ENCODE data around the gene SUPT5H. TPM values are rescaled to one million over a fixed set of nuclear protein-coding genes. Genes with fewer than 3 reads are reported as not detected.

The SUPT5H gene
- total and polyA plus RNA-seq, 10 of the 15 experiments (the other 5 are each of a cell fraction or from before 2014, with no cell fraction given) = 27.2 to 194 (median 83.6) TPM

DNA sequence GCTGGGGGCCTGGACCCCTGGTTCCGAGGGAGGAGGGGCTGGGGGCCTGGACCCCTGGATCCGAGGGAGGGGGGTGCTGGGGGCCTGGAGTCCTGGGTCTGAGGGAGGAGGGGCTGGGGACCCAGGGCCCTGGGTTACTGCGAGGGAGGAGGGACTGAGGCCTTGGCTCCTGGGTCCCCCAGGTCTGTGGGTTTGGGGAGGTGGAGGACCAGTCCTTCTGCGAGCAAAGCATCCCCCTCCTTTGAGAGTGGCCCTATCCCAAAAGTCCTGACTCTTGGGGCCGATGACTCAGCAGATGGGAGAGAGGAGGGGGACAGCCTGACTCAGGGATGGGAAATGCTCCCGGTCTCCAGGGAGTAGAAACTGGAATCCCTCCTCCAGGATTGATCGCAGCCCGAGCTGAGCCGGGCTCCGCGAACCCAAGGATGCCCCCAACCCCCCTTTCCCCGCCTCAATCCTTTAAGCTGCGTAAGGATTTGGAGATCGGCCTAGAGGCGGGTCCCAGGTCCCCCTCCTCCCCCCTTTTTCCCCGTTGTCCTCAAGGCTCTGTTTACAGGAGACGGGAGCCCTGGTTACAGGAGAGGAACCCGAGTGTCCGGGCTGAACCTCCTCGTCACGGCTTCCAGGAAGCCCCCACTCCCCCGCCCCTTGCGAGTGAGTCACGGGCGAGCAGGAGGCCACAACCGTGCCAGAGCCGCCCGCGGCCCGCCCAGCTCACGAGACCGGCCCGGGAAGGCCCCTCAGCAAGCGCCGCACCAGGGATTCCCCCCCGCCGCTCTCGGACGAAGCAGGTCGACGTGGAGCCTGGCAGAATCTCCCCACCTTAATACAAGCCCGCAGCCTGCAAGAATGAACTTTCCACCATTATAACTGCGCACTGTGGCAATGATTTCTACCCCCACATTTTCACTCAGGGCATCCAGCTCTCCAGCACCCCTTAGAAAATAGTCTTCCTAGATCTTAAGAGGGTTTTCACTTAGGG is 41.8 kb upstream of the SUPT5H start (continued):
- TF ChIP-seq, protein P1, sequence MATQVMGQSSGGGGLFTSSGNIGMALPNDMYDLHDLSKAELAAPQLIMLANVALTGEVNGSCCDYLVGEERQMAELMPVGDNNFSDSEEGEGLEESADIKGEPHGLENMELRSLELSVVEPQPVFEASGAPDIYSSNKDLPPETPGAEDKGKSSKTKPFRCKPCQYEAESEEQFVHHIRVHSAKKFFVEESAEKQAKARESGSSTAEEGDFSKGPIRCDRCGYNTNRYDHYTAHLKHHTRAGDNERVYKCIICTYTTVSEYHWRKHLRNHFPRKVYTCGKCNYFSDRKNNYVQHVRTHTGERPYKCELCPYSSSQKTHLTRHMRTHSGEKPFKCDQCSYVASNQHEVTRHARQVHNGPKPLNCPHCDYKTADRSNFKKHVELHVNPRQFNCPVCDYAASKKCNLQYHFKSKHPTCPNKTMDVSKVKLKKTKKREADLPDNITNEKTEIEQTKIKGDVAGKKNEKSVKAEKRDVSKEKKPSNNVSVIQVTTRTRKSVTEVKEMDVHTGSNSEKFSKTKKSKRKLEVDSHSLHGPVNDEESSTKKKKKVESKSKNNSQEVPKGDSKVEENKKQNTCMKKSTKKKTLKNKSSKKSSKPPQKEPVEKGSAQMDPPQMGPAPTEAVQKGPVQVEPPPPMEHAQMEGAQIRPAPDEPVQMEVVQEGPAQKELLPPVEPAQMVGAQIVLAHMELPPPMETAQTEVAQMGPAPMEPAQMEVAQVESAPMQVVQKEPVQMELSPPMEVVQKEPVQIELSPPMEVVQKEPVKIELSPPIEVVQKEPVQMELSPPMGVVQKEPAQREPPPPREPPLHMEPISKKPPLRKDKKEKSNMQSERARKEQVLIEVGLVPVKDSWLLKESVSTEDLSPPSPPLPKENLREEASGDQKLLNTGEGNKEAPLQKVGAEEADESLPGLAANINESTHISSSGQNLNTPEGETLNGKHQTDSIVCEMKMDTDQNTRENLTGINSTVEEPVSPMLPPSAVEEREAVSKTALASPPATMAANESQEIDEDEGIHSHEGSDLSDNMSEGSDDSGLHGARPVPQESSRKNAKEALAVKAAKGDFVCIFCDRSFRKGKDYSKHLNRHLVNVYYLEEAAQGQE (IDR thresholded peaks at IDR 0.05; ENCODE audit: low read depth, low read length) = no peak
- TF ChIP-seq RBBP5 (conservative IDR thresholded peaks at IDR 0.05) (no peak), NFIC (IDR thresholded peaks at IDR 0.05; ENCODE audit: low read depth, low read length) (no peak), EED (IDR thresholded peaks at IDR 0.05; ENCODE audit: low read depth) (peak; percentile 69; the same call in 1 of the 2 replicates), ASH2L (IDR thresholded peaks at IDR 0.05; ENCODE audit: borderline replicate concordance, low read depth) (no peak), SIN3A (IDR thresholded peaks at IDR 0.05; ENCODE audit: low read depth, low read length) (peak; percentile 57; the same call in 1 of the 2 replicates), YY1 (IDR thresholded peaks at IDR 0.05; ENCODE audit: low read depth, low read length) (peak; percentile 34), SPI1 (IDR thresholded peaks at IDR 0.05; ENCODE audit: borderline replicate concordance, insufficient read depth, low read depth, low read length) (peak; percentile 26; the same call in 1 of the 2 replicates), NR2C1 (IDR thresholded peaks at IDR 0.05) (no peak), SMARCA5 (IDR thresholded peaks at IDR 0.05) (peak; percentile 19; the same call in 1 of the 2 replicates), RB1 (IDR thresholded peaks at IDR 0.05; ENCODE audit: borderline replicate concordance) (0 out of 2 replicates have a peak, but pooled peaks have one; percentile 40), TCF12 (IDR thresholded peaks at IDR 0.05; ENCODE audit: low read depth, low read length) (peak; percentile 77; the same call in 1 of the 2 replicates), SRF (IDR thresholded peaks at IDR 0.05; ENCODE audit: low read depth in 2 of 2, low read length in 2 of 2) (0 out of 4 replicates have a peak, but pooled peaks of 1 of the 2 experiments have one; percentile 7), STAT3 (IDR thresholded peaks at IDR 0.05; ENCODE audit: low read depth, low read length) (no peak), HDAC6 (IDR thresholded peaks at IDR 0.05; ENCODE audit: unreplicated experiment) (no peak), STAT1 (conservative IDR thresholded peaks at IDR 0.05) (no peak), MXI1 (IDR thresholded peaks at IDR 0.05; ENCODE audit: low read depth, low read length) (no peak; the same call in 1 of the 2 replicates)
- TF ChIP-seq, protein P2, sequence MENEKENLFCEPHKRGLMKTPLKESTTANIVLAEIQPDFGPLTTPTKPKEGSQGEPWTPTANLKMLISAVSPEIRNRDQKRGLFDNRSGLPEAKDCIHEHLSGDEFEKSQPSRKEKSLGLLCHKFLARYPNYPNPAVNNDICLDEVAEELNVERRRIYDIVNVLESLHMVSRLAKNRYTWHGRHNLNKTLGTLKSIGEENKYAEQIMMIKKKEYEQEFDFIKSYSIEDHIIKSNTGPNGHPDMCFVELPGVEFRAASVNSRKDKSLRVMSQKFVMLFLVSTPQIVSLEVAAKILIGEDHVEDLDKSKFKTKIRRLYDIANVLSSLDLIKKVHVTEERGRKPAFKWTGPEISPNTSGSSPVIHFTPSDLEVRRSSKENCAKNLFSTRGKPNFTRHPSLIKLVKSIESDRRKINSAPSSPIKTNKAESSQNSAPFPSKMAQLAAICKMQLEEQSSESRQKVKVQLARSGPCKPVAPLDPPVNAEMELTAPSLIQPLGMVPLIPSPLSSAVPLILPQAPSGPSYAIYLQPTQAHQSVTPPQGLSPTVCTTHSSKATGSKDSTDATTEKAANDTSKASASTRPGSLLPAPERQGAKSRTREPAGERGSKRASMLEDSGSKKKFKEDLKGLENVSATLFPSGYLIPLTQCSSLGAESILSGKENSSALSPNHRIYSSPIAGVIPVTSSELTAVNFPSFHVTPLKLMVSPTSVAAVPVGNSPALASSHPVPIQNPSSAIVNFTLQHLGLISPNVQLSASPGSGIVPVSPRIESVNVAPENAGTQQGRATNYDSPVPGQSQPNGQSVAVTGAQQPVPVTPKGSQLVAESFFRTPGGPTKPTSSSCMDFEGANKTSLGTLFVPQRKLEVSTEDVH (IDR thresholded peaks at IDR 0.05; ENCODE audit: low read depth, partially characterized antibody) = no peak
- TF ChIP-seq, protein P3, sequence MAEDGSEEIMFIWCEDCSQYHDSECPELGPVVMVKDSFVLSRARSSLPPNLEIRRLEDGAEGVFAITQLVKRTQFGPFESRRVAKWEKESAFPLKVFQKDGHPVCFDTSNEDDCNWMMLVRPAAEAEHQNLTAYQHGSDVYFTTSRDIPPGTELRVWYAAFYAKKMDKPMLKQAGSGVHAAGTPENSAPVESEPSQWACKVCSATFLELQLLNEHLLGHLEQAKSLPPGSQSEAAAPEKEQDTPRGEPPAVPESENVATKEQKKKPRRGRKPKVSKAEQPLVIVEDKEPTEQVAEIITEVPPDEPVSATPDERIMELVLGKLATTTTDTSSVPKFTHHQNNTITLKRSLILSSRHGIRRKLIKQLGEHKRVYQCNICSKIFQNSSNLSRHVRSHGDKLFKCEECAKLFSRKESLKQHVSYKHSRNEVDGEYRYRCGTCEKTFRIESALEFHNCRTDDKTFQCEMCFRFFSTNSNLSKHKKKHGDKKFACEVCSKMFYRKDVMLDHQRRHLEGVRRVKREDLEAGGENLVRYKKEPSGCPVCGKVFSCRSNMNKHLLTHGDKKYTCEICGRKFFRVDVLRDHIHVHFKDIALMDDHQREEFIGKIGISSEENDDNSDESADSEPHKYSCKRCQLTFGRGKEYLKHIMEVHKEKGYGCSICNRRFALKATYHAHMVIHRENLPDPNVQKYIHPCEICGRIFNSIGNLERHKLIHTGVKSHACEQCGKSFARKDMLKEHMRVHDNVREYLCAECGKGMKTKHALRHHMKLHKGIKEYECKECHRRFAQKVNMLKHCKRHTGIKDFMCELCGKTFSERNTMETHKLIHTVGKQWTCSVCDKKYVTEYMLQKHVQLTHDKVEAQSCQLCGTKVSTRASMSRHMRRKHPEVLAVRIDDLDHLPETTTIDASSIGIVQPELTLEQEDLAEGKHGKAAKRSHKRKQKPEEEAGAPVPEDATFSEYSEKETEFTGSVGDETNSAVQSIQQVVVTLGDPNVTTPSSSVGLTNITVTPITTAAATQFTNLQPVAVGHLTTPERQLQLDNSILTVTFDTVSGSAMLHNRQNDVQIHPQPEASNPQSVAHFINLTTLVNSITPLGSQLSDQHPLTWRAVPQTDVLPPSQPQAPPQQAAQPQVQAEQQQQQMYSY (CRISPR knock-in tag; IDR thresholded peaks at IDR 0.05) = no peak

Data from GM12878 (cell line).